ENCODE data around the gene NKRF. TPM values are rescaled to one million over a fixed set of nuclear protein-coding genes. Genes with fewer than 3 reads are reported as not detected.
A peak's percentile ranks its signal among the peaks of the same experiment; 100 is the strongest.

The NKRF gene
- total and polyA plus RNA-seq, 3 experiments from 2014 or later: 7.5 to 28.4 (median 27.2) TPM

- peak within 1 kb of the TSS; percentile 86 to 97 (median 89) for H3K27ac Mint-ChIP-seq
- Histone ChIP-seq H3K9me3 (ENCODE audit: low read length) (no peaks in the 10 kb centered on the region), H3K27ac (ENCODE audit: low read depth, low read length) (peak within 1 kb of the TSS; percentile 76), H3K4me3 (ENCODE audit: low read length) (peak within 1 kb of the TSS; percentile 54), H3K4me1 (ENCODE audit: insufficient read depth, low read length) (peaks cover 18% of the 10 kb centered on the region), H3K27me3 (ENCODE audit: insufficient read depth, low read length, poor library complexity, severe bottlenecking) (no peaks in the 10 kb centered on the region), H3K36me3 (ENCODE audit: insufficient read depth, low read length) (no peaks in the 10 kb centered on the region)
- no peaks in the 10 kb centered on the region for H3K9me3 Mint-ChIP-seq
- POLR2A ChIA-PET: interaction anchor here (0.6 to 2.3 kb wide), 6 partner anchors 10 to 297 kb away, joined by 3 to 20 read pairs (median 6); partner anchors contain the start of genes NDUFA1, NKRF, RNF113A and RPL39
- H3K4me3 Mint-ChIP-seq: peak within 1 kb of the TSS; percentile 84 to 96 (median 88)
- H3K4me1 Mint-ChIP-seq: peaks cover 11 to 42% (median 19%) of the 10 kb centered on the region in 3 donors
- DNase-seq: peak; percentile 83 to 94 (median 87)
- peaks cover 2 to 16% (median 3%) of the 10 kb centered on the region in 3 donors for H3K36me3 Mint-ChIP-seq
- peaks cover 0 to 4% of the 10 kb centered on the region in 2 donors for H3K27me3 Mint-ChIP-seq
- CTCF ChIA-PET: interaction anchor here (0.9 to 1.0 kb wide), 2 partner anchors 31 to 155 kb away, joined by 3 read pairs; no protein-coding TSS in a partner anchor
These were observed 31.6 kb downstream of the NKRF start, which contains the start of gene UBE2A for GRCh38 chrX:119574394-119575266. UBE2A (plus strand) TSS chrX:119574563; CDS start chrX:119574712, 149 bp downstream.

- no peaks in the 10 kb centered on the region for H3K9me3 Mint-ChIP-seq
- Histone ChIP-seq H3K9me3 (ENCODE audit: low read length) (no peaks in the 10 kb centered on the region), H3K27me3 (ENCODE audit: insufficient read depth, low read length, poor library complexity, severe bottlenecking) (no peaks in the 10 kb centered on the region), H3K36me3 (ENCODE audit: insufficient read depth, low read length) (no peaks in the 10 kb centered on the region), H3K4me1 (ENCODE audit: insufficient read depth, low read length) (peaks cover 18% of the 10 kb centered on the region), H3K4me3 (ENCODE audit: low read length) (peak overlapping the region; percentile 54), H3K27ac (ENCODE audit: low read depth, low read length) (peak overlapping the region; percentile 76)
- H3K36me3 Mint-ChIP-seq: peaks cover 2 to 16% (median 3%) of the 10 kb centered on the region in 3 donors
- CTCF ChIA-PET: interaction anchor here (1.0 kb wide), 1 partner anchor 156 kb away, joined by 3 read pairs; no protein-coding TSS in a partner anchor
- DNase-seq: no peak
- H3K27ac Mint-ChIP-seq: peak overlapping the region; percentile 84 to 97 (median 89)
- POLR2A ChIA-PET: interaction anchor here (0.6 to 2.3 kb wide), 3 partner anchors 9 to 113 kb away, joined by 8 to 20 read pairs (median 10); partner anchors contain the start of genes NKRF and STEEP1
- H3K4me1 Mint-ChIP-seq: peaks cover 11 to 36% (median 15%) of the 10 kb centered on the region in 3 donors
- H3K27me3 Mint-ChIP-seq: peaks cover 0 to 4% of the 10 kb centered on the region in 2 donors
- peak overlapping the region; percentile 84 to 96 (median 88) for H3K4me3 Mint-ChIP-seq
These were observed 32.3 kb downstream of the NKRF start for GRCh38 chrX:119573840-119574393.

- H3K27ac ChIP-seq (ENCODE audit: low read depth, low read length): no peak overlapping the region
- peak overlapping the region in 4 of 8 donors; percentile 48 to 97 (median 88) for H3K27ac Mint-ChIP-seq
These were observed 33.0 kb downstream of the NKRF start for GRCh38 chrX:119573222-119573621.

GRCh38 chrX:119570351-119570835 is 35.8 kb downstream of the NKRF start:
- CTCF ChIA-PET: no interaction called here

More at GRCh38 chrX:119573222-119573621, 33.0 kb downstream of the NKRF start:
- Histone ChIP-seq H3K27me3 (ENCODE audit: insufficient read depth, low read length, poor library complexity, severe bottlenecking) (no peaks in the 10 kb centered on the region), H3K4me1 (ENCODE audit: insufficient read depth, low read length) (peaks cover 18% of the 10 kb centered on the region), H3K36me3 (ENCODE audit: insufficient read depth, low read length) (no peaks in the 10 kb centered on the region), H3K4me3 (ENCODE audit: low read length) (no peak overlapping the region), H3K9me3 (ENCODE audit: low read length) (no peaks in the 10 kb centered on the region)
- peaks cover 10 to 31% (median 12%) of the 10 kb centered on the region in 3 donors for H3K4me1 Mint-ChIP-seq
- no peak for DNase-seq
- ChIA-PET POLR2A (interaction anchor here (0.5 kb wide), 1 partner anchor 123 kb away, joined by 4 read pairs; no protein-coding TSS in a partner anchor), CTCF (no interaction called here)
- H3K27me3 Mint-ChIP-seq: peaks cover 0 to 4% of the 10 kb centered on the region in 2 donors
- H3K36me3 Mint-ChIP-seq: peaks cover 2 to 13% (median 3%) of the 10 kb centered on the region in 3 donors
- H3K4me3 Mint-ChIP-seq: peak overlapping the region; percentile 71 to 95 (median 87)
- H3K9me3 Mint-ChIP-seq: no peaks in the 10 kb centered on the region

GRCh38 chrX:119565107-119565663 is 41.0 kb downstream of the NKRF start, which contains the start of gene STEEP1:
STEEP1 (minus strand) TSS chrX:119565409; CDS start chrX:119565355, 54 bp downstream.
- peak within 1 kb of the TSS; percentile 79 for H3K27ac ChIP-seq (ENCODE audit: low read depth, low read length)
- DNase-seq: peak; percentile 72 to 89 (median 79)
- H3K27me3 ChIP-seq (ENCODE audit: insufficient read depth, low read length, poor library complexity, severe bottlenecking): no peaks in the 10 kb centered on the region
- no peaks in the 10 kb centered on the region for H3K36me3 ChIP-seq (ENCODE audit: insufficient read depth, low read length)
- H3K36me3 Mint-ChIP-seq: peaks cover 0 to 16% (median 0%) of the 10 kb centered on the region in 3 donors
- H3K4me3 ChIP-seq (ENCODE audit: low read length): peak within 1 kb of the TSS; percentile 82
- no peaks in the 10 kb centered on the region for H3K9me3 ChIP-seq (ENCODE audit: low read length)
- H3K27me3 Mint-ChIP-seq: peaks cover 0 to 6% of the 10 kb centered on the region in 2 donors
- H3K4me1 Mint-ChIP-seq: peaks cover 19 to 33% (median 25%) of the 10 kb centered on the region in 3 donors
- H3K27ac Mint-ChIP-seq: peak within 1 kb of the TSS; percentile 90 to 99 (median 96)
- H3K4me1 ChIP-seq (ENCODE audit: insufficient read depth, low read length): peaks cover 5% of the 10 kb centered on the region
- CTCF ChIA-PET: interaction anchor here (0.9 to 1.8 kb wide), 2 partner anchors 11 to 164 kb away, joined by 3 to 4 read pairs; no protein-coding TSS in a partner anchor
- H3K4me3 Mint-ChIP-seq: peak within 1 kb of the TSS; percentile 93 to 99 (median 95)
- no peaks in the 10 kb centered on the region for H3K9me3 Mint-ChIP-seq
- POLR2A ChIA-PET: interaction anchor here (1.7 kb wide), 1 partner anchor 9 kb away, joined by 10 read pairs; the partner anchor contains the start of gene UBE2A

More at GRCh38 chrX:119570351-119570835, 35.8 kb downstream of the NKRF start:
- DNase-seq: no peak
- no peaks in the 10 kb centered on the region for H3K27me3 ChIP-seq (ENCODE audit: insufficient read depth, low read length, poor library complexity, severe bottlenecking)
- no peaks in the 10 kb centered on the region for H3K9me3 Mint-ChIP-seq
- H3K4me1 Mint-ChIP-seq: peaks cover 7 to 14% (median 12%) of the 10 kb centered on the region in 3 donors
- H3K27me3 Mint-ChIP-seq: peaks cover 0 to 4% of the 10 kb centered on the region in 2 donors
- no peaks in the 10 kb centered on the region for H3K9me3 ChIP-seq (ENCODE audit: low read length)
- H3K36me3 ChIP-seq (ENCODE audit: insufficient read depth, low read length): no peaks in the 10 kb centered on the region
- POLR2A ChIA-PET: no interaction called here
- no peak overlapping the region for H3K4me3 Mint-ChIP-seq
- H3K36me3 Mint-ChIP-seq: peaks cover 0 to 4% (median 0%) of the 10 kb centered on the region in 3 donors
- H3K4me3 ChIP-seq (ENCODE audit: low read length): no peak overlapping the region
- peaks cover 8% of the 10 kb centered on the region for H3K4me1 ChIP-seq (ENCODE audit: insufficient read depth, low read length)
- H3K27ac ChIP-seq (ENCODE audit: low read depth, low read length): no peak overlapping the region
- no peak overlapping the region for H3K27ac Mint-ChIP-seq

- no peak overlapping the region for H3K4me3 Mint-ChIP-seq
- H3K36me3 ChIP-seq (ENCODE audit: insufficient read depth, low read length): no peaks in the 10 kb centered on the region
- H3K4me3 ChIP-seq (ENCODE audit: low read length): no peak overlapping the region
- H3K27me3 ChIP-seq (ENCODE audit: insufficient read depth, low read length, poor library complexity, severe bottlenecking): no peaks in the 10 kb centered on the region
- peaks cover 0 to 1% of the 10 kb centered on the region in 2 donors for H3K27me3 Mint-ChIP-seq
- peaks cover 0 to 3% (median 0%) of the 10 kb centered on the region in 5 donors for H3K9me3 Mint-ChIP-seq
- POLR2A ChIA-PET: no interaction called here
- H3K36me3 Mint-ChIP-seq: peaks cover 3 to 37% (median 7%) of the 10 kb centered on the region in 3 donors
- CTCF ChIA-PET: no interaction called here
- no peaks in the 10 kb centered on the region for H3K4me1 ChIP-seq (ENCODE audit: insufficient read depth, low read length)
- DNase-seq: no peak
- H3K27ac Mint-ChIP-seq: no peak overlapping the region
- no peak overlapping the region for H3K27ac ChIP-seq (ENCODE audit: low read depth, low read length)
- no peaks in the 10 kb centered on the region for H3K9me3 ChIP-seq (ENCODE audit: low read length)
- H3K4me1 Mint-ChIP-seq: peaks cover 9 to 34% (median 19%) of the 10 kb centered on the region in 3 donors
These were observed 53.7 kb downstream of the NKRF start for GRCh38 chrX:119552508-119552907.

- Mint-ChIP-seq H3K4me3 (peak overlapping the region in 2 of 7 donors; percentile 10 to 38), H3K36me3 (peaks cover 0 to 24% (median 0%) of the 10 kb centered on the region in 3 donors), H3K4me1 (peaks cover 7 to 28% (median 19%) of the 10 kb centered on the region in 3 donors), H3K9me3 (no peaks in the 10 kb centered on the region), H3K27ac (no peak overlapping the region), H3K27me3 (no peaks in the 10 kb centered on the region)
- no peaks in the 10 kb centered on the region for H3K4me1 ChIP-seq (ENCODE audit: insufficient read depth, low read length)
- POLR2A ChIA-PET: no interaction called here
- H3K27me3 ChIP-seq (ENCODE audit: insufficient read depth, low read length, poor library complexity, severe bottlenecking): no peaks in the 10 kb centered on the region
- H3K4me3 ChIP-seq (ENCODE audit: low read length): no peak overlapping the region
- no peaks in the 10 kb centered on the region for H3K9me3 ChIP-seq (ENCODE audit: low read length)
- CTCF ChIA-PET: no interaction called here
- DNase-seq: no peak
- H3K36me3 ChIP-seq (ENCODE audit: insufficient read depth, low read length): no peaks in the 10 kb centered on the region
- H3K27ac ChIP-seq (ENCODE audit: low read depth, low read length): no peak overlapping the region
These were observed 56.8 kb downstream of the NKRF start for GRCh38 chrX:119549327-119550016.

Data from CD8-positive, alpha-beta memory T cell (primary cell).